ENCODE measurements around the gene POLL.

The POLL gene

DNA sequence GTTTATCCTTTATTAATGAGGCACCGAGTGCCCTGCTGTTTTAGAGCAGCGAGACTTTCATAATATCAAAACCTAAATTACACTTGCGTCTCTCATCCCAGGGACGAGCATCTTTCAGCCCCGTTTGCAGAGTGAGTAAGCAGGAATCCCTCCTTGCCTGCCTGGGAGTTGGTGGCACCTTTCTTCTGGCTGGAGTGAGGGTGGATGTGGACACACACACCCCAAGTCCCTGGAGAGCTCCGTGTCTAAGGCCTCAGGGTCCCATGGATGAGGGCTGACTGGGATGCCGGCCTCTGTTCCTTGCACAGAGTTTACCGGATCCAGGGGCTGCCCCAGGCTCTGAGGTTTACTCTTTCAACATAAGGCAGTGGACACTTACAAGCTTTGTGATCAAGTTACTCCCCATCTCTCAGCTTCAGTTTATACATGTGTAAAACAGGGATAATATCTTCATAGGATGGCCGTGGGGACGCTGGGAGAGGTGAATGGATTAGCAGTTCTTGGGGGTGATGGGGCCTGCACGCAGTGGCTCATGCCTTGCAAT is 24.5 kb downstream of the POLL start:
- FAIRE-seq (no peak), DNase-seq (ENCODE audit: insufficient read length, low spot score) (no peak)
- TF ChIP-seq PAX5 (IDR thresholded peaks at IDR 0.05; ENCODE audit: insufficient read depth, low read length, severe bottlenecking) (no peak), POU2F2 (IDR thresholded peaks at IDR 0.05; ENCODE audit: low read depth, low read length) (no peak), POLR2AphosphoS5 (IDR thresholded peaks at IDR 0.05; ENCODE audit: low read depth, low read length) (no peak), TAF1 (IDR thresholded peaks at IDR 0.05; ENCODE audit: low read depth, low read length) (no peak), POLR2A (IDR thresholded peaks at IDR 0.05; ENCODE audit: low read depth, low read length) (no peak), SPI1 (IDR thresholded peaks at IDR 0.05; ENCODE audit: low read depth, low read length) (no peak)

- FAIRE-seq: no peak
- TF ChIP-seq POLR2A (IDR thresholded peaks at IDR 0.05; ENCODE audit: low read depth, low read length): no peak
- TF ChIP-seq SPI1 (IDR thresholded peaks at IDR 0.05; ENCODE audit: low read depth, low read length): no peak
- TF ChIP-seq PAX5 (IDR thresholded peaks at IDR 0.05; ENCODE audit: insufficient read depth, low read length, severe bottlenecking): no peak
- TF ChIP-seq TAF1 (IDR thresholded peaks at IDR 0.05; ENCODE audit: low read depth, low read length): no peak
- no peak for TF ChIP-seq POU2F2 (IDR thresholded peaks at IDR 0.05; ENCODE audit: low read depth, low read length)
- TF ChIP-seq POLR2AphosphoS5 (IDR thresholded peaks at IDR 0.05; ENCODE audit: low read depth, low read length): no peak
- no peak for DNase-seq (ENCODE audit: insufficient read length, low spot score)
Observed at GRCh38 chr10:101563007-101563406, 25.1 kb downstream of the POLL start.

DNA sequence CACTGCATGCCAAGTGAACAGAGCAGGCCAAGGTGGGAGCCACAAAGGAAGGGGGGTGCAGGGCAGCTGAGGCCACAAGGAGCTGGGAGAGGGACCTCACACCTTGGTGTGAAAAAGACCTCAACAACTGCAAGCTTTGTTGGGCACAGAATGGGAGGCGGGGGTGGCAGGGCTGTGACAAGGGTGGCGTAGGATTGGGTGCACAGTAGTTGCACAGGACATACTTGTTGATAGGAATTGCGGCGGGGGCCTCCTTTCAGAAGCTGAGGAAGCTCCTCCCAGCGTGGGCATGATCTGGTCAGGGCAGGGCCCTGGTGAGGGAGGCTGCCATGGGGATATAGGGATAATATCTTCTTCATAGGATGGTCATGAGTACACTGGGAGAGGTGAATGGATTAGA is 25.8 kb downstream of the POLL start:
- FAIRE-seq (no peak), DNase-seq (ENCODE audit: insufficient read length, low spot score) (no peak)
- TF ChIP-seq POLR2AphosphoS5 (IDR thresholded peaks at IDR 0.05; ENCODE audit: low read depth, low read length) (no peak), POLR2A (IDR thresholded peaks at IDR 0.05; ENCODE audit: low read depth, low read length) (no peak), SPI1 (IDR thresholded peaks at IDR 0.05; ENCODE audit: low read depth, low read length) (no peak), TAF1 (IDR thresholded peaks at IDR 0.05; ENCODE audit: low read depth, low read length) (no peak)

GRCh38 chr10:101561068-101561915 is 26.8 kb downstream of the POLL start:
- FAIRE-seq: no peak
- TF ChIP-seq POLR2A (IDR thresholded peaks at IDR 0.05; ENCODE audit: low read depth, low read length) (no peak), POLR2AphosphoS5 (IDR thresholded peaks at IDR 0.05; ENCODE audit: low read depth, low read length) (no peak), TAF1 (IDR thresholded peaks at IDR 0.05; ENCODE audit: low read depth, low read length) (no peak), POU2F2 (IDR thresholded peaks at IDR 0.05; ENCODE audit: low read depth, low read length) (no peak), SPI1 (IDR thresholded peaks at IDR 0.05; ENCODE audit: low read depth, low read length) (no peak), PAX5 (IDR thresholded peaks at IDR 0.05; ENCODE audit: insufficient read depth, low read length, severe bottlenecking) (no peak)
- DNase-seq (ENCODE audit: insufficient read length, low spot score): no peak

DNA sequence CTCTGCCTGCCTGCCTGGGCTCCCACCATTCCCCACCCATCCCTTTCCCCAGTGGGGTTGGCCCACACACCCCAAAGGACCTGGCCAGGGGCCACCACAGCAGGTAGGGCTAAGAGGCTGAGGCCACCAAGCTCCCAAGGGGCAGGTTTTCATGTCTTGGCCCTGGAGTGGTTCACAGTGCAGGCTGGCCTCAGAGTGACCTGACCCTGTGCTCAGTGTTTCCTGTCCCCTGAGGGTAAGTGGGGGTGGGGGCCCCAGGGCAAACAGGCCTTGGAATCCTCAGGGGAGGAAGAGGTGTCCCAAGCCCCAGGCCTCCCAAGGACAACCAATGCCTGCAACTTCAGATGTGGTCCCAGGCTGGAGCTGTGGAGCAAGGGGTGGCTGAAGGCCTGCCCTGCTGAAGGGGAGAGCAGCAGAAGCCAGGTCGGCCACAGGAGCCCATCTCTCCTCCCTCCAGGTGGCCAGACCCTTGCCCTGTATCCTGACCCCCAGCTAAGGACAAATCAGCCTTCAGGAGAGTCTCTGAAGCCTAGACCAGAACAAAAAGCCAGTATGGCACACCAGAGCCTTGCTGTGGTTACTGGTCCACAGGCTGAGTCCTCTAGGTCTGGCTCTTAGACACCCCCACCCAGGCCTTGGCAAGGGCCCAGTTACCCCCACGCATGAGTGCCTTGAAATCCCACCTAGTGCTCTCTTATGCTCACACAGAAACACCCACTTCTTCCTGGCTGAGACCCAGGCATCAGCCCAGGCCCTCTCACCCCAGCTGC is 27.6 kb downstream of the POLL start:
- TF ChIP-seq SPI1 (IDR thresholded peaks at IDR 0.05; ENCODE audit: low read depth, low read length) (no peak), TAF1 (IDR thresholded peaks at IDR 0.05; ENCODE audit: low read depth, low read length) (no peak), PAX5 (IDR thresholded peaks at IDR 0.05; ENCODE audit: insufficient read depth, low read length, severe bottlenecking) (no peak), POU2F2 (IDR thresholded peaks at IDR 0.05; ENCODE audit: low read depth, low read length) (no peak), POLR2AphosphoS5 (IDR thresholded peaks at IDR 0.05; ENCODE audit: low read depth, low read length) (no peak), POLR2A (IDR thresholded peaks at IDR 0.05; ENCODE audit: low read depth, low read length) (no peak)
- FAIRE-seq (peak; percentile 48), DNase-seq (ENCODE audit: insufficient read length, low spot score) (no peak)

DNA sequence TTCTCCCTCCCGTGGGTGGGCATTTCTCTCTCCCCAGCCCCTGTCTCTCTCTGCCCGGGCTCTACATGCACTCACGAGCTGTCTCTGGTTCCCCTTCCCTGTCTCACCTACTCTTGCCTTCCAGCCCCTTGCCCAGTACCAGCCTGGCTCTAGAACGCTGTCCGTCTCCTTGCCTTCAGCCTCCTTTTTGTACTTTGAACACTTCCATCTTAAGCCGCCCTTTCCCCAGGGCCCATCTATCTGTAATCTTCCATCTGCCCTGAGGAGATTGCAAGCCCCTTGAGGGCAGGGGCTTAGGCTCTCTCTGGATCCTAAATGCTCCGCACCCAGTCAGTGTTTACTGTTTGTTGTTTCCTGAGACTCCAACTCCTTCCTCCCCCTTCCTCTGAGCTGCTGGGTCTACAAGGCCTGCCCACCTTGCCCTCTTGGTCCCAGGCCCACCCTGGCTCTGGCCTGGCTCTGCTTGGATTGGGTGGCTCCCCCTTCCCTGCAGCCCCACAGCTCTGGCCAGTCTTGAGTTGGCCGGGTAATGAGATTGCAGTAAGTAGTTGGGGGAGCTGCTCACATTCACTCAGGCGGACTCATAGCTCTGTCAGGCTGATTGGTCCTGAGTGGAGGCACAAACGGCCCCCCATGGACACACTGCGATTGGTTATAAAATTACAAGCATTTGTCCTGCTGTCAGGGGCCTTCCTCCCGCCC is 28.3 kb downstream of the POLL start:
- TF ChIP-seq PAX5 (IDR thresholded peaks at IDR 0.05; ENCODE audit: insufficient read depth, low read length, severe bottlenecking): no peak
- no peak for TF ChIP-seq SPI1 (IDR thresholded peaks at IDR 0.05; ENCODE audit: low read depth, low read length)
- no peak for TF ChIP-seq POLR2AphosphoS5 (IDR thresholded peaks at IDR 0.05; ENCODE audit: low read depth, low read length)
- TF ChIP-seq TAF1 (IDR thresholded peaks at IDR 0.05; ENCODE audit: low read depth, low read length): no peak
- no peak for TF ChIP-seq POU2F2 (IDR thresholded peaks at IDR 0.05; ENCODE audit: low read depth, low read length)
- TF ChIP-seq POLR2A (IDR thresholded peaks at IDR 0.05; ENCODE audit: low read depth, low read length): no peak
- FAIRE-seq (no peak), DNase-seq (ENCODE audit: insufficient read length, low spot score) (no peak)

- TF ChIP-seq POLR2A (IDR thresholded peaks at IDR 0.05; ENCODE audit: low read depth, low read length) (no peak), TAF1 (IDR thresholded peaks at IDR 0.05; ENCODE audit: low read depth, low read length) (no peak), POLR2AphosphoS5 (IDR thresholded peaks at IDR 0.05; ENCODE audit: low read depth, low read length) (no peak), POU2F2 (IDR thresholded peaks at IDR 0.05; ENCODE audit: low read depth, low read length) (no peak), SPI1 (IDR thresholded peaks at IDR 0.05; ENCODE audit: low read depth, low read length) (no peak), PAX5 (IDR thresholded peaks at IDR 0.05; ENCODE audit: insufficient read depth, low read length, severe bottlenecking) (no peak)
- DNase-seq (ENCODE audit: insufficient read length, low spot score) (no peak), FAIRE-seq (no peak)
Observed at GRCh38 chr10:101558671-101559595, 29.1 kb downstream of the POLL start.

DNA sequence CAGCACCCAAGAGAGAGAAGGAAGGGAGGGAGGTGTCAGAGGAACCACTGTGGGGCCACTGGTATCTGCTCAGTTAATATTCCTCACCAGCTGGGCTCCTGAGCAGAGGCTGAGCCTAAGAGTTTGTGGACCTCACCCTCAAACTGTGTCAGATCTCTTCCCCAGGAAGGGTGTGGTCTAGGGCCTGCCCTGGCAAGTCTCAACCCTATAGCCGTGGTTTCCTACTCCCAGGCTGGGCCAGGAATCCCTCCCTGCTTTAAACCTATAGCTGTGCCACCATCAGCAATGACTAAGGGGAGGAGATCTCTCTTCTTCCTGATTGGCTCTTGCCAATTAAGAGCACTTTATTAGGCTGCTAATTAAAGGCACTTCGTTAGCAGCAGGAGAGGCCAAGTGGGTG is 29.9 kb downstream of the POLL start:
- DNase-seq (ENCODE audit: insufficient read length, low spot score) (no peak), FAIRE-seq (peak; percentile 84)
- TF ChIP-seq POLR2AphosphoS5 (IDR thresholded peaks at IDR 0.05; ENCODE audit: low read depth, low read length) (no peak), POU2F2 (IDR thresholded peaks at IDR 0.05; ENCODE audit: low read depth, low read length) (no peak), TAF1 (IDR thresholded peaks at IDR 0.05; ENCODE audit: low read depth, low read length) (no peak), POLR2A (IDR thresholded peaks at IDR 0.05; ENCODE audit: low read depth, low read length) (no peak), SPI1 (IDR thresholded peaks at IDR 0.05; ENCODE audit: low read depth, low read length) (no peak), PAX5 (IDR thresholded peaks at IDR 0.05; ENCODE audit: insufficient read depth, low read length, severe bottlenecking) (no peak)

Measured in GM12891 (cell line).